ENCODE measurements around the gene ABCC1. TPM values are rescaled to one million over a fixed set of nuclear protein-coding genes. Genes with fewer than 3 reads are reported as not detected.

Gene ABCC1
- polyA plus RNA-seq, 1 donor, result 4.5 TPM

DNA sequence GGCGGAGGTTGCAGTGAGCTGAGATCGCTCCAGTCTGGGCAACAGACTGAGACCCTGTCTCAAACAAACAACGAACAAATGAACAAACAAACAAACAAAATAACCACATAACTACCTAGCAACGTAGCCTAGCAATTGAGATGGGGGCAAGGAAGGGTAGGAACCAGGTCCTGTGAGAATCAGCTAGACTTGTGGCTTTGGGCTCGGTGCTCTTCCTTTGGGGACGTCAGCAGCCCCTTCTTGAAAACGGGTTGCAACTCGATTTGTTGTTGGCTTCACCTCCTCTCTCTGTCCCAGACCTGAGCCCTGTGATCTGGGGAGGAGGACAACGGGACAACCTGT, 72.2 kb downstream of the ABCC1 start:
- no peak for DNase-seq

DNA sequence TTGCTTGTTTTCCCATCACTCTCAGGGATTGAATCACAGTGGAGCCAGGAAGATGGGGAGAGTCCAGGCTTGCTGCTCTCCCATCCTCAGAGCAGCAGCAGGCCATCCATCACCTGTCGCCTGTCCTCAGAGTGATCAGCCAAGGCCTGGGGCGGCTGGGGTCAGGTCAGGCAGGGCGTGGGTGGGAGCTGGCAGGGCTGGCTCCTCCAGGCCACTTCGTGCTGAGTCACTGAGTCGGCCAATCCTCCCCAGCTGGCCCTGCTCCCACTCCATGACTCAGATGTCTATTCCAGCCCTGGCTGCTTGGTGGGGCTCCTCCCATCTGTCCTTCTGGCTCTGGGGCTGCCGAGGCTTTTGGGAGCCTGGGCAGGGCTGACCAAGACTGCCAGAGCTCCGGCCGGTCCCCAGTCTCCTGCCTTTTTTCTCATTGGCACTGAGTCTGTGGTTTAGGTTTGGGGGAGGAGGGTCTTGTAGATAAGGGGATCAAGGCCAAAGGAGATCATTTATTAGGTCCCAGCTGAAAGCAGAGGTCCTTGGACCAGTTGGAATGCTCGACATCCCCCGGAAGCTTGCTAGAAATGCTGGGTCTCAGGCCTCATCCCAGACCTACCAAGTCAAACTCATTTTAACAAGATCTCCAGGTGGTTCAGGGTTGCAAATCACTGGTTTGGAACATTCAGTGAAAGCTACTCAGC, 72.7 kb downstream of the ABCC1 start:
- peak; percentile 91 for DNase-seq

DNA sequence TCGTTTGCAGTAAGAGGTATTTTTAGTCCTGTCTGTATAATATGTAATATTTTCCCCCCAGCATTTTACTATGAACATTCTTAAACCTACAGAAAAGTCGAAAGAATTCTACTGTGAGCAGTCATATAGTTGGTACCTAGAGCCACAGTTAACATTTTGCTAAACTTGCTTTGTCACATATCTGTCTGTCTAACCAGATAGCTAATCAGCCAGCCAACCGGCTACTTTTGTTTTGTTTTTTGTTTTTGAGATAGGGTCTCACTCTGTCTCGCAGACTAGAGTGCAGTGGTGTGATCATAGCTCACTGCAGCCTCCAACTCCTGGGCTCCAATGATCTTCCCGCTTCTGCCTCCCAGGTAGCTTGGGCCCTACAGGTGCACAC, 73.3 kb downstream of the ABCC1 start:
- no peak for DNase-seq

DNA sequence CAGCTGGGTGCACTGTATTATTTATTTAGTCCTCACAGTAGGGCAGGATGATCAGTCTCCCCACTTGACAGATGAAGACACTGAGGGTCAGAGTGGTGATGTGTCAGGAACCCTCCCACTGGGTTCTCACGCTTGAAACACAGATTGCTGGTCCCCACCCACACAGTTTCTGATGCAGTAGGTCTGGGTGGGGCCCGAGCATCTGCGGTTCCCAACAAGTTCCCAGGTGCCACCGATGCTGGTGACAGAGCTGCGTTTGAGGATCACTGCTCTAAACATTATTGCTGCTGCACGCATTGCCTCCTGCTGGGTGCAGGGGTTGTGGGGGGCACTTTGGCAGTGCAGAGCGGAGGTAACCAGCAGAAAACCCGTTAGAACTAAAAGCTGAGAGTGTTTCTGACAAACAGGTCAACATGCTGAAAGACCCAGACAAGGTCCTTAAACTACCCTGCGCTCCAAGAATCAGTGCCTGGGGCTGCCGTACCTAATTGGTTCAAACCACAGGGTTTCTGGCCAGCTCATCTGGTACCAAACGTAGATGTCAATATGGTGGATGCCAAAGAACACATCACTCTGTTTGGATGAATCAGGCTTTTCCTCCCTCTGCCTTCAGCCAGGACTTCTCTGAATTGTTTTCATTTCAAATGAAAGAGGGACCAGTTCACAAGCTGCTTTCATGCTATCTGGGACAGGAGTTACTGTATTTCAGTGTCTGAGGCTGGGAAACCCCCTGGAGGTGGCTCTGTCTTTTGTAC, 76.0 kb downstream of the ABCC1 start:
- DNase-seq, result no peak

DNA sequence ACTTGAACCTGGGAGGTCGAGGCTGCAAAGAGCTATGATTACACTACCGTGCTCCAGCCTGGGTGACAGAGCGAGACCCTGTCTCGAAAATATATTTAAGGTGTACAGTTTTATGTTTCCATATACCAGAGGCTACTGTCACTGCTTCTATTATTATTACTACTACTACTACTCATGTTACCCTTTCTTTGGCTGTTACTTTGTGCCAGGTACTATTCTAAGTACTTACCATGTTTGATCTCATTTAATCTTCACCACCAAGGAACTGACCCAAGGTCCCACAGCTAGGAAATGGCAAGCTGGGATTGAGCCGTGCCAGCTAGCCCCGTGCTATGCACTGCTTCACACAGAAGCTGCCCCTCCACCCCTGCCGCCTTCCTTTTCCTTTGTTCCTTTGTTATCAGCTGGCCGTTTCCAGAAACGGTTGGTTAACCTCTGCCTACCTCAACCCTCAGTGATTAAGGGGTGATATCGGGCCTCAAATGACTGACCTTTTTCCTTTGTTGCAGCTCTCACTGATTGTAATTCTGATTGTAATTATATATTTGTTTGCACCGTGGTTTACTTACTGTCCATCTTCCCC, 78.4 kb downstream of the ABCC1 start:
- DNase-seq, result no peak

DNA sequence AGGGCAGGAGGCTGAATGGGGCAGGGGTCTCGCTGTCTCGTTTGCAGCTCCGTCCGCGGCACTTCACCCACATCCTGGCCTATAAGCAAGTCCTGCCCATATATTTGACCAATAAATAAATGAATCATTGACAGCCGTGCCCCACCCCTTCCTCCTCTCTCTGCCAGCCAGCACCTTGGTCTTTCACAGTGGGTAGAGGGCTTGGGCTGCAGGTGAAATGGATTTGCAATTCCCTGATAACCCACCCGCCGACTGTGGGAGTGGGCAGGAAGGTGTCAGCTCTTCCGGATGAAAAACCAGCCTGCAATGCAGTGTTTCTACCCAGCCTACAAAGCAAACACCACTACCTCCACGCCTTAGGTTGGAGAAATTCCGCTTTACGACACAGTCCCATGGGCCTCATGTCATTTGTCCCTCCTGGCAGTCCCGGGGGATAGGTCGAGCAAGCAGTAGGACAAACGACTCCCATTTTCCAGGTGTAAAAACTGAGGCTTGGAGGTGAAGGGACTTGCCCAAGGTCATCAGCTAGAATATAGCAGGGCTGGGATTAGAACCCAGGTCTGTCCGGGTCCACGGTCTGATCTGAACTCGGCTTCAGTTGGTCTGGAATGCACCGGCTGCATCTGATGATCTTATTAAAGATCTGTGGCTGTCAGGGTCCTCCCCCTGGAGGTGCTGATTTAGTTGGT, 79.0 kb downstream of the ABCC1 start:
- DNase-seq, result no peak

DNA sequence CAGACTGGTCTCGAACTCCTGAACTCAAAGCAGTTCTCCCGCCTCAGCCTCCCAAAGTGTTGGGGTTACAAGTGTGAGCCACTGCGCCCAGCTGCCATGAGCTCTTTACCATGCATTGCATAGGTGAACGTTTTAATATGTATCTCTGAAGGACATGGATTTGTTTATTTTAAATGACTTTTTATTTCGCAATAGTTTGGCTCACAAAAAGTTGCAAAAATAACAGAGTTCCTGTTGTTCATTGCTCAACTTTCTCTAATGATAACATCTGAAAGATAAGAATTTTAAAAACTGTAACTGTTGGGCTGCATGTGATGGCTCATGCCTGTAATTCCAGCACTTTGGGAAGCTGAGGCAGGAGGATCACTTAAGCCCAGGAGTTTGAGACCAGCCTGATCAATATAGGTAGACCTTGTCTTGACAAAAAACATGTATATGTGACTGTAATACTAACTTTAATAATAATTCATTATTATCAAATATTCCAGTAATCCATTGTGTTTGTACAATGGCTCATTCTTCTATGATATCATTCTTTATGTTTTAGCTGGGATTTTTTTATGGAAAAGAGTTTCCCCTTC, 80.1 kb downstream of the ABCC1 start:
- no peak for DNase-seq

DNA sequence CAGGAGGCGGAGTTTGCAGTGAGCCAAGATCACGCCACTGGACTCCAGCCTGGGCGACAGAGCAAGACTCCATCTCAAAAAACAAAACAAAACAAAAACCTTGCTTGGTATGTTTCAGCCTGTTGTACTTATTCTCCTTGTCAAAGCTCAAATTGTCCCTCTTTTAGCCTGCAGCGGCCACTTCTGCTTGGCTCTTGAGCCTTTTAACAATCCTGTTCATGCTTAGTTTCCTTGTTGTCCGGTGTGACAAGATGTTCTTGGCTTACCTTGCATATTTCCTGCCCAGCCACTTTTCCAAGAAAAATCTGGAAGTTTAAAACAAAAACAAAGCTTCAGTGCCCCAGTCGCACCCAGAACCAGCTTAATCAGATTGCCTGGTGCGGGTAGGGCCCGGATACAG, 81.0 kb downstream of the ABCC1 start:
- DNase-seq, result no peak

DNA sequence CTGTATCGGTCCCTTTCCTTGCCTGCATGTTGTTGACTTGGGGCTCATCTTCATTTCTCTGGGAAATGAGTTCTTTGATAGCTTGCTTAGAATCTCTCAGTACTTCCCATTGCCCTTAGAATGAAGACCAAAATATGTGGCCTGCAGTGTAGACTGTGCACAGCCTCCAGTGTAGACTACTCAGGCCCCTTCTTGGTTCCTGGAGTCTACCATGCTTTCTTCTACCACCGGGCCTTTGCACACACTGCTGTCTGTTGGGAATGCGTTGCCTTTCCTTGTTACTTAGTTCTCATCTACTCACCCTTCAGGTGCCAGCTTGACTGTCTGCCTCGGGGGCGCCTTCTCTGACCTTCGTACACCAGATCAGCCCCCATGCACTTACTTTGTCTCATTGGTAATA, 82.0 kb downstream of the ABCC1 start:
- no peak for DNase-seq

DNA sequence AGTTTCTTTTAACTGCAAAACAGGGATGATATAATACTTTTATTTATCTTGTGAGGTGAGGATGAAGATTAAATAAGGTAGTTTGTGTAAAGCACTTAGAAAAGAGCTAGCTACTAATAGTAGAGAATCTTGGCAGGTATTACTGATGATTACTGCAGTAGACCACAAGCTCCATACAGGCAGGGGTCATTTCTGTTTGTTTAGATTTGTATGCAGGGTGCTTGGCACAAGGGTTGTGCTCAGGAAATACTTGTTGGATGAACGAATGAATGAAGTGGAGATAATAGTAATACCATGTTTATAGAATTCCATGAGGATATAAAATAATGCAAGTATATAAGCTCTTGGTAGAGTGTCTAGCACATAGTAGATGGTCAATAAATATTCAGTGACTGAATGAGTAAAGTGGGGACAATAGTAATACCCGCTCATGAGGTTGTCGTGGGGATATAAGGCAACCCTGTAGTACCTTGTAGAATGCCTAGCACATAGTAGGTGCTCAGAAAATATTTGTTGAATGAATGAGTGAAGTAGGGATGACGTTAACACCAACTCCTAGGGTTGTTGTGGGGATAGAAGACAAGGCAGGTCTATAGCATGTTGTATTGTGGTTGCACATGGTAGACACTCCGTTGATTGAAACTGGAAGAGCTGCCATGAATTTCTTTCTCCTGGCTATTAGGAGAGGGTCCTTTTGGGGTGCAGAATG, 83.0 kb downstream of the ABCC1 start:
- no peak for DNase-seq

DNA sequence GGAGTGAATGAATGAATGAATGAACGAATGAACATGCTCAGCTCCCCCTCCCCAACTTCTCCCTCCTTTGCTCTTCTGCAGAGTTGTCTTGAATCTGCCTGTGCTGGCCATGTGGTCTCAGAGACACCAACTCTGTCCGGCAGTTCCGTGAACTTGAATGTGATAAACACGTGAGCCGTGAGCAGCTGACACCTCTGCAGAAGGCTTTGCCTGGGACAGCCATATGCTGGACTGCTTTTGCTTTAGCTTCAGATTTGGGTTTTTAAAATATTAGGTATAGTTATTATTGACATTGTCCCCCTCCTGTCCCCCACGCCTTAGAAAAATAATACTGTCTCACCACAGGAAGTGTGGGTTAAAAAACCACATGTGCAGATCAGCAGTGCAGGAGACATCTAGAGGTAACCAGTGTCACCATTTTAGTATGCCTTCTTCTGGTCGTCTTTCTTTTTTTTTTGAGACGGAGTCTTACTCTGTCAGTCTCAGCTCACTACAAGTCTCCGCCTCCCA, 83.8 kb downstream of the ABCC1 start:
- no peak for DNase-seq

DNA sequence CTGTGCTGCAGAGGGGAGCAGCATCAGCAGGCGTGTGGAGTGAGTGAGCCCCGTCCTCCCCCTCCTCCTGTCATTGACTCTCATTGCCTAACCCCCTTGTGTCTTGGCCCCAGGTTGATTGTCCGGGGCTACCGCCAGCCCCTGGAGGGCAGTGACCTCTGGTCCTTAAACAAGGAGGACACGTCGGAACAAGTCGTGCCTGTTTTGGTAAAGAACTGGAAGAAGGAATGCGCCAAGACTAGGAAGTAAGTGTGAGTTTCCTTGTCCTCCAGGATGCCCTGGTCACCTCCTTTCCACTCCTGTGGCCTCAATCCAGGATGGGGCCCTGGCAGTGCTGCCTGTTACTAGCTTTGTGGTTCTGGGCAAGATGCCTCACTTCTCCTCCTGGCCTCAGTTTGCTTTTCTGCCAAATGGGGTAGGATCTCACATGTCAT, 87.0 kb downstream of the ABCC1 start:
- no peak for DNase-seq

DNA sequence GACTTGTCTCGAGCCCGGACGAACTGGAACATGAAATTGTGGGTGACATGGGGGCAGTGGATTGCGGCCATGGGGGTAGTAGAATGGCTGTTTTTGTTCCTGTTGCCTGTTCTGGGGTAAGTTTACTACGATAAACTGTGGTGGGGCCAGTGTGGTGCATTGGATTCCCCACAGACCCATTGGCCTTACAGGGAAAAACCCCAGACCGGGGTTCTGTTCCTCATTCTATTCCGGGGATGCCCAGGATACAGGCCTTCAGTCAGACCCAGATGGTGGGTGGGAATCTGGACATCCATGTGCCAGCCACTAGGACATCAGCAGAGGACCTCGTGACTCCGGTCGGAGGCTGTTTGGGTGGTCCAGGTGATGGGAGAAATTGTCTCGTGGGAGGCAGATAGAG, 88.1 kb downstream of the ABCC1 start:
- no peak for DNase-seq

DNA sequence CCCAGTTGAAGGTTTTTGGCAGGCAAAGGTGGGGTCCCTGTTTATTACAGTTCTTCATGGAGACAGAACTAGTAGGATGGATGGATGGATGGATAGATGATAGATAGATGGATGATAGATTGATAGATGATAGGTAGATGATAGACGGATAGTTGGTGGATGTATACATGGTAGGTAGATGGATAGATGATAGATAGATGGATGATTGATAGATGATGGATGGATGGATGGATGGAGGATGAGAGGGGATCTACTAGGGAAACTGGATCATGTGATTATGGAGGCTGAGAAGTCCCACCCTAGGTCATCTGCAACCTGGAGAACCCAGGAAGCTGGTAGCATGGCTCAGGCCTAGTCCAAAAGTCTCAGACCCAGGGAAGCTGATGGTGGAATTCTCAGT, 88.6 kb downstream of the ABCC1 start:
- no peak for DNase-seq

DNA sequence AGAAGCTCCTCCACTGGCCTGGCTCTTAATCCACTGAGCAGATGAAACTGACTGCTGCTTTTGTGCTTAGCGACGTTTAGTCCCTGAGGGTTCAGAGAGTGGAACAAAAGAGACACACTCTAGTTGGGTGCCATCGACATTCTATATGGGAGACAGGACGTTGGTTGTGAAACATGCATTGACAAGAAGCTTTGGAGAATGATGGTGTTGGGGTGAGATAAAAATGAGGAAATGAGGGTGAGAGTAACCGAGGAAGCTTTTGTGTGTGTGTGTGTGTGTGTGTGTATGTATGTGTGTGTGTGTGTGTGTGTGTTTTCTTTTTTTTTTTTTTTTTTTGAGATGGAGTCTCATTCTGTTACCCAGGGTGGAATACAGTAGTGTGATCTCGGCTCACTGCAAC, 89.5 kb downstream of the ABCC1 start:
- no peak for DNase-seq

DNA sequence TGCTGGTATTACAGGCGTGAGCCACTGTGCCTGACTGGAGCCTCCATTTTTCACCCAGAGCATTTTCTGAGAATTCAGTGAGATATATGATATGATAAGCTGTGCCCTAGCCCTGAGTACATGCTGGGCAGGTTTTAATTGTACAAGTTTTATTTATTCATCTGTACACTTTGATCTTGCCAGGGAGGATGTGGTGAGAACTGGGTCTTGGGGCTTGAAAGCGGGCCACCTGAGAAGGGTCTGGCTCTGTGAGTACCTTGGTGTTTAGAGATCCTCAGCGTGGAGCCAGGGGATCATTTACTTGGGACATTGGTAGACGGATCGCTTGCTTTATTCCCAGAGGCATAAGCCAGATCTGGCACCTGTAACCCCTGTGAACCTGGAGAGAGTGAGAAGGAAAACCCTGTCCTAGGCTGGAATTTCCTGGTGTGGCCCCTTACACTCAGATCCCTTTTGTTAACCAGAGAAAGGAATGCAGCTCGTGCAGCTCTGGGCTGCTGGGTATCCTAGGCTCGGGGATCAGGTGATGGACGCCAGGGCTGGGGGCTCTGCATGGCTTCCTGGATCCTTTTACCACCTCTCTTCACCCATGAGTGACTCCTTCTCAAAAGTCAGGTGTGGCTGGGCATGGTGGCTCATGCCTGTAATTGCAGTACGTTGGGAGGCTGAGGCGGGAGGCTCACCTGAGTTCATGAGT, 91.9 kb downstream of the ABCC1 start:
- no peak for DNase-seq

DNA sequence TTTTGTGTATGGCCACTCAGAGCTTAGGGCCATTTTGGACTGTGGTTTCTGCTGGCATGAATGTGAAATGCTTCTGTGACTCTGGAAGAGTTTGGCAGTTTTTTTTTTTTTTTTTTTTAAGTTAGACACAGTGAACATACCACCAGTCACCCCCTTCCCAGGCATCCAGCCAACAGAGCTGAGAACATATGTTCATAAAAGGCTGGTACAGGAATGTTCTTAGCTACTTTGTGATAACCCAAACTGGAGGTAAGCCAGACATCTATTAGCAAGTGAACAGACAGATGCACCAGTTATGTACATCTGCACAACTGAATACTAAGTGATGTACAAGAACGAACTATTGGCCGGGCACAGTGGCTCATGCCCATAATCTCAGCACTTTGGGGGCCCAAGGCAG, 92.7 kb downstream of the ABCC1 start:
- DNase-seq, result peak; percentile 11

DNA sequence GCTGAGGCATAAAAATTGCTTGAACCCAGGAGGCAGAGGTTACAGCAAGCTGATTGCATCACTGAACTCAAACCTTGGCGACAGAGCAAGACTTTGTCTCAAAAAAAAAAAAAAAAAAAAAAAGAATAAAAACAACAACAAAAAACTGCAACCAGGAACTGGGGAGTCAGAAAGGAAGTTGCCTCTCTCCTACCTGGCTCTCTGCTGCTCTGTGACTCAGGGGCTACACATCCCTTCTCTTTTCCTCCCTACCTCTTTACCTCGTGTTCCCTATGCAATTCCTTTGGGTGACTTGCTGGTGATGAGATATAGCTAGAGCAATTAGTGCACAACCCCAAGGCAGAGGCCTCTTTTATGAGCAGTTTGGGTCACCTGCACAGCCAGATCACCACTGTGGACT, 95.9 kb downstream of the ABCC1 start:
- no peak for DNase-seq

DNA sequence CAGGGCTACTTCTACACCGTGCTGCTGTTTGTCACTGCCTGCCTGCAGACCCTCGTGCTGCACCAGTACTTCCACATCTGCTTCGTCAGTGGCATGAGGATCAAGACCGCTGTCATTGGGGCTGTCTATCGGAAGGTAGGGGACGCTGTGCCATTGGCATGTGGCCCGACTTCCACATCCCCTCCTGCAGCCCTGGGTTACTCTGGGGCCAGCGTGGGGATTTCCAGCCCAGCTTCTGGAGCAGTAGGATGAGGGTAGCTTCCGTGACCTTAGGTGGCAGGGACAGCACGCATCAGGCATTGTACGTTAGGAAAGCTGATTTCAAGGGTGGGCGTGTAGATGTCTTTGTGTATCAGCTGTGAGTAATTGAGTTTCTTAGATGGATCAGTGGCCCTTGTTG, 96.5 kb downstream of the ABCC1 start:
- no peak for DNase-seq

DNA sequence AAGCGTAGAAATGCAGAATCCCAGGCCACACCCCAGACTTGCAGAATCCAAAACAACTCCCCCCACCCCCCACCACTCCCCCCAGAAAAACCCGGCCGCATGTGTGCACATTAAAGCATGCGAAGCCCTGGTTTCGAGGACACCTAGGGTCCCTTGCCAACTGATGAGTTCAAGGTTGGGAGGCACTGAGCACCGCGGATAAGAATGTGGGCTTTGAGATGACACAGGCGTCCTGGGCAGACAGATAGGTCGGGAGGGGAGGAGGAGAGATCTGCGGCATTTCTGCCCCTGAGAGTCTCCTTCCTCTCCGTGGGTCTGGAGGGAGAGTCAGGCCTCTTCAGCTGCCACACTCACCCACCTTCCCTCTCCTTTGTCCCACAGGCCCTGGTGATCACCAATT, 98.3 kb downstream of the ABCC1 start:
- DNase-seq, result no peak

DNA sequence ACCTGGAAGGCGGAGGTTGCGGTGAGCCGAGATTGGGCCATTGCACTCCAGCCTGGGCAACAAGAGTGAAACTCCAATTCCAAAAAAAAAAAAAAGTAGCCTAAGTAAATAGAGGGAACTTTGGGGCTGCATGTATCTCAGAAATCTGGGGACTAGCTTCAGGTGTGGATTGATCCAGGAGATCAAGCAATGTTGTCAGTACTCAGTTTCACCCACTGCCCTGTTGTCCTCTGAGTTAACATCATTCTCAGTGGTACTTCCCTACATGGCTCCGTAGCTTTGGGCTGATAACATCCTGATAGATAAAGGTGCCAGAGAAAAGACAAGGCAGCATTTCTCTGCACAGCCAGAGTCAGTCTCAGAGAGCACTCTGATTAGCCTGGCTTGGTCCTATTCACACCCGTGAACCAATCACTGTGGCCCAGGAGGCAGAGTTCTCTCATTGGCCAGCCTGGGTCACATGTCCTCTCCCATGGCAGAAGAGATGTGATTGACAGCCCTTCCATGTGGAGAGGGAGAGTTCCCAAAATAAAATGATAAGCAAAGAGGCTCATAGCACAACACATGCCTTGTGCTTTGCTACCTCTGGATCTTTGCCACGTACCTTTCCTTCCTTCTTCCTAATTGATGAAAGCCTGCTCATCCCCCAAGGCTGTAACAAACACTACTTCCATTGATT, 99.6 kb downstream of the ABCC1 start:
- no peak for DNase-seq
